Gastrocnemius medialis (tissue), 4 donors: ENCODE measurements around the gene VEZT. TPM values are rescaled to one million over a fixed set of nuclear protein-coding genes. Genes with fewer than 3 reads are reported as not detected.
"Not testable (repeated sequence)": the region's sequence is repeated elsewhere in the genome, so short reads cannot be mapped to it uniquely, and the experiment has no call there.

ENCODE experiments used
- ATAC-seq, 2 donors: fragments of 150-250 bp; one replicate each; pipeline ENCODE4 v1.9.1; 2016
- DNase-seq, 2 donors: peaks; one replicate each; pipeline ENCODE4 v3.0.0-alpha.2; 2019
- H3K27ac ChIP-seq, 4 donors: fragments of 200-600 bp; sonication (generic); 1 replicate in 1 of 4; 2 replicates in 3 of 4; pipeline ENCODE4 v1.5.1; 2016 to 2018; ENCODE audit warnings: mild to moderate bottlenecking in 2 of 4, moderate library complexity in 1 of 4
- H3K27me3 ChIP-seq, 3 donors: fragments of 200-600 bp; sonication (generic) in 2 of 3; 1 replicate in 1 of 3; 2 replicates in 2 of 3; pipeline versions ENCODE4 v1.5.1 to v1.6.0; 2016 to 2019; ENCODE audit warnings: mild to moderate bottlenecking in 1 of 3, moderate library complexity in 1 of 3
- H3K36me3 ChIP-seq, 2 donors: fragments of 200-600 bp; sonication (generic) in 1 of 2; one replicate each; pipeline ENCODE4 v1.5.1; 2017 to 2018
- H3K4me1 ChIP-seq, 2 donors: fragments of 200-600 bp; sonication (generic) in 1 of 2; one replicate each; pipeline ENCODE4 v1.5.1; 2016 to 2017; ENCODE audit warnings: mild to moderate bottlenecking in 2 of 2
- H3K4me3 ChIP-seq, 4 donors: fragments of 200-600 bp; sonication (generic) in 3 of 4; 1 replicate in 1 of 4; 2 replicates in 3 of 4; pipeline ENCODE4 v1.5.1; 2016 to 2019; ENCODE audit warnings: mild to moderate bottlenecking in 2 of 4
- H3K9me3 ChIP-seq, 3 donors: fragments of 200-600 bp; sonication (generic) in 2 of 3; 1 replicate in 1 of 3; 2 replicates in 2 of 3; pipeline ENCODE4 v1.5.1; 2016 to 2019
- POLR2A ChIP-seq, 2 donors: fragments of 450-650 bp; IDR thresholded peaks; one replicate each; pipeline ENCODE4 v1.6.1; 2017; ENCODE audit warnings: antibody characterized with exemption in 2 of 2, mild to moderate bottlenecking in 2 of 2, moderate library complexity in 2 of 2
- in situ Hi-C, 4 donors: fragments of 200-750 bp; cut with MboI; loops; one replicate each; pipeline versions ENCODE4 v1.15.0 to v1.8.0; 2017; ENCODE audit warnings: low sequenced_read_pairs in 4 of 4
- intact Hi-C: fragments of 100-400 bp; cut with DNase I; formaldehyde crosslinking; loops from one replicate; pipeline ENCODE4 v1.15.1; 2023; ENCODE audit warnings: low total_unique reads
- total RNA-seq, 4 donors: library from RNA; depleted of rRNA; stranded (reverse); fragments of >200 nt; gene quantifications; one replicate each; pipeline versions ENCODE4 v1.1.0 to v1.2.3, GENCODE V29; 2016
- TF ChIP-seq, protein P1 (sequence below), 5 experiments: fragments of 450-650 bp in 3 of 5; fragments of 200-600 bp in 2 of 5; sonication (generic) in 2 of 5; IDR thresholded peaks in 4 of 5; conservative IDR thresholded peaks in 1 of 5; 1 replicate in 4 of 5; 2 replicates in 1 of 5; pipeline ENCODE4 v1.5.1; 2016 to 2019; ENCODE audit warnings: antibody characterized with exemption in 5 of 5, mild to moderate bottlenecking in 3 of 5, moderate library complexity in 3 of 5

The VEZT gene
- total RNA-seq, 4 donors from 2014 or later, result 100 to 131 (median 118) TPM

DNA sequence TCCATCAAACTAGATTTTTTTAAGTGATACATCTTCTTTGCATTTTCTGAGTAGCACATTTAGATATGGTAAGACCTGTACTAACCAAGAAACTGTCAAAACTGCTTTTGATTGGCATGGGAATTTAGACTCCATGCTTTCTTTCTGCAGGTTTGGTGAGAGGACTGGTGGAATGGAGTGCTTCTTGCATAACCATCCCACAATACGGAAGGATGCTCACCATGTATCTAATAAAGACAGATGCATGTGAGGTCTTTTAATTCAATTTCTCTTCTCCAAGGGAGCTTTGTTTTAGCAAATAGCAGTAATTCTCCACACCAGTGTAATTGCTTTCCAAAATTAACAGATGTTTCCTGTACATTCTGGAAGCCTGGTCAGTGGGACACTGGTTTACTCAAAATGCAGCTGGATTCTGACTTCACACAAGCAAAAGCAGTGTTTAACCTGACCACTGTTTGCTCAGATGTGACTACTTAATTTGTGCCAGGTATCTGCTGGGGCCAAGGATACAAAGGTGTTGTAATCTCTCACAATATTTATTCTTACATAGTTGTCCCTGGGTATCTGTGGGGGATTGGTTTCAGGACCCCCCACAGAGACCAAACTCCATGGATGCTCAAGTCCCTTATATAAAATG is 26.4 kb upstream of the VEZT start:
- no peak overlapping the region for H3K27ac ChIP-seq
- in situ Hi-C loops (no loop called here), intact Hi-C loops (no loop called here)
- H3K9me3 ChIP-seq, result no peaks in the 10 kb centered on the region
- H3K36me3 ChIP-seq, result no peaks in the 10 kb centered on the region
- ATAC-seq, result no peak
- H3K27me3 ChIP-seq, result no peaks in the 10 kb centered on the region
- TF ChIP-seq, protein P1, sequence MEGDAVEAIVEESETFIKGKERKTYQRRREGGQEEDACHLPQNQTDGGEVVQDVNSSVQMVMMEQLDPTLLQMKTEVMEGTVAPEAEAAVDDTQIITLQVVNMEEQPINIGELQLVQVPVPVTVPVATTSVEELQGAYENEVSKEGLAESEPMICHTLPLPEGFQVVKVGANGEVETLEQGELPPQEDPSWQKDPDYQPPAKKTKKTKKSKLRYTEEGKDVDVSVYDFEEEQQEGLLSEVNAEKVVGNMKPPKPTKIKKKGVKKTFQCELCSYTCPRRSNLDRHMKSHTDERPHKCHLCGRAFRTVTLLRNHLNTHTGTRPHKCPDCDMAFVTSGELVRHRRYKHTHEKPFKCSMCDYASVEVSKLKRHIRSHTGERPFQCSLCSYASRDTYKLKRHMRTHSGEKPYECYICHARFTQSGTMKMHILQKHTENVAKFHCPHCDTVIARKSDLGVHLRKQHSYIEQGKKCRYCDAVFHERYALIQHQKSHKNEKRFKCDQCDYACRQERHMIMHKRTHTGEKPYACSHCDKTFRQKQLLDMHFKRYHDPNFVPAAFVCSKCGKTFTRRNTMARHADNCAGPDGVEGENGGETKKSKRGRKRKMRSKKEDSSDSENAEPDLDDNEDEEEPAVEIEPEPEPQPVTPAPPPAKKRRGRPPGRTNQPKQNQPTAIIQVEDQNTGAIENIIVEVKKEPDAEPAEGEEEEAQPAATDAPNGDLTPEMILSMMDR (IDR thresholded peaks at IDR 0.05 in 4 of 5, conservative IDR thresholded peaks at IDR 0.05 in 1 of 5), result no peak
- no peak for TF ChIP-seq POLR2A (IDR thresholded peaks at IDR 0.05)
- DNase-seq, result no peak
- H3K4me1 ChIP-seq, result no peaks in the 10 kb centered on the region
- H3K4me3 ChIP-seq, result no peak overlapping the region

DNA sequence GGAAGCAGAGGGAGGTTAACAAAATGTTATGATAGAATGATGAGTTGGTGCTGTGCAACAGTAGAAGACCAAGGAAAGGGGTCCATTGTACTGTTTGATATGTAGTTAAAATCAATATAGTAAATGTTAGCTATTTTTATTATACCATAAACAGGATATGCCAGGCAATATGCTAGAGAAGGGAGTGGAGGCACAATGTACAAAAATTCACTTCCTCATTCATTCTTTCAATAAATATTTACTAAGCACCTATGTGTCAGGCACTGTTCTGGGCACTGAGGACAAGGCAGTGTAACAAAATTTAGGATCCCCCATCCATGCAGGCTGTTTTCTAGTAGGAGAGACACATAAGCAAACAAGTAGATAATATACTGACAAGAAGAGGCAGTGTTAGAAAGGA is 25.3 kb upstream of the VEZT start:
- intact Hi-C loops, result no loop called here
- no peak for ATAC-seq
- Histone ChIP-seq H3K4me1 (no peaks in the 10 kb centered on the region), H3K27ac (no peak overlapping the region), H3K9me3 (no peaks in the 10 kb centered on the region), H3K36me3 (no peaks in the 10 kb centered on the region), H3K4me3 (no peak overlapping the region), H3K27me3 (no peaks in the 10 kb centered on the region)
- in situ Hi-C loops, result no loop called here
- no peak for DNase-seq
- TF ChIP-seq, protein P1 (IDR thresholded peaks at IDR 0.05 in 4 of 5, conservative IDR thresholded peaks at IDR 0.05 in 1 of 5), result no peak
- TF ChIP-seq POLR2A (IDR thresholded peaks at IDR 0.05), result no peak

DNA sequence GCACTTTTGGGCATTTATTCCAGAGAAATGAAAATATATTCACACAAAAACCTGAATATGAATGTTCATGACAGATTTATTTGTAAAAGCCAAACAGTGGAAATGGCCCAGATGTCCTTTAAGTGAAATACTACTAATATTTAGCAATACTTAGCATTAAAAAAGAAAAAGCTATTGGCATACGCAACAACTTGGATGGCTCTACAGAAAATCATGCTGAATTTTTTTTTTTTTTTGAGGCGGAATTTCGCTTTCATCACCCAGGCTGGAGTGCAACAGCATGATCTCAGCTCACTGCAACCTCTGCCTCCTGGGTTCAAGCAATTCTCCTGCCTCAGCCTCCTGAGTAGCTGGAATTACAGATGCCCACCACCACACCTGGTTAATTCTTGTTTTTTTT is 24.5 kb upstream of the VEZT start:
- Histone ChIP-seq H3K4me3 (no peak overlapping the region), H3K9me3 (no peaks in the 10 kb centered on the region), H3K27me3 (no peaks in the 10 kb centered on the region), H3K4me1 (no peaks in the 10 kb centered on the region), H3K27ac (no peak overlapping the region), H3K36me3 (no peaks in the 10 kb centered on the region)
- no peak for ATAC-seq
- TF ChIP-seq POLR2A (IDR thresholded peaks at IDR 0.05), result no peak
- TF ChIP-seq, protein P1 (IDR thresholded peaks at IDR 0.05 in 4 of 5, conservative IDR thresholded peaks at IDR 0.05 in 1 of 5), result no peak
- in situ Hi-C loops (no loop called here), intact Hi-C loops (no loop called here)
- DNase-seq, result no peak

DNA sequence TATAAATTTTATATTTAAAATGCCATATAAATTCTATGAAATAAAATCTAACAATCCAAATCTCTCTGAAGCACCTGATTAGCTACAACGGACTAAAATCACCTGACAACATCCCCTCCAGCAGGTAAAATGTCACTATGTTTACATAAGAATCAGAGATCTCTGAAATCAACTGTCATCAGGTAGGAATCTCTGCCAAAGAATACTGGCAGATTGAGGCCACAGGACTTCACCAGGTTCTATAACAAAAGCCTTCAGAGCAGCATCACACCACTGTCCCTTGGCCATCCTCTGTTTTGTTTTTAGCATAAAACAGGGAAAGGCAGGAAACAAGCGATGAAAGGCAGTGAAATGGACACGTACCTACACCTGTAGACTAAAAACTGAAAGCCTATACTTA is 22.5 kb upstream of the VEZT start:
- Histone ChIP-seq H3K4me3 (no peak overlapping the region), H3K27ac (no peak overlapping the region), H3K27me3 (no peaks in the 10 kb centered on the region), H3K4me1 (peaks cover 0 to under 1% of the 10 kb centered on the region in 2 donors), H3K36me3 (no peaks in the 10 kb centered on the region), H3K9me3 (no peaks in the 10 kb centered on the region)
- in situ Hi-C loops (no loop called here), intact Hi-C loops (no loop called here)
- ATAC-seq (no peak), DNase-seq (no peak)
- TF ChIP-seq, protein P1 (IDR thresholded peaks at IDR 0.05 in 4 of 5, conservative IDR thresholded peaks at IDR 0.05 in 1 of 5), result no peak
- no peak for TF ChIP-seq POLR2A (IDR thresholded peaks at IDR 0.05)

DNA sequence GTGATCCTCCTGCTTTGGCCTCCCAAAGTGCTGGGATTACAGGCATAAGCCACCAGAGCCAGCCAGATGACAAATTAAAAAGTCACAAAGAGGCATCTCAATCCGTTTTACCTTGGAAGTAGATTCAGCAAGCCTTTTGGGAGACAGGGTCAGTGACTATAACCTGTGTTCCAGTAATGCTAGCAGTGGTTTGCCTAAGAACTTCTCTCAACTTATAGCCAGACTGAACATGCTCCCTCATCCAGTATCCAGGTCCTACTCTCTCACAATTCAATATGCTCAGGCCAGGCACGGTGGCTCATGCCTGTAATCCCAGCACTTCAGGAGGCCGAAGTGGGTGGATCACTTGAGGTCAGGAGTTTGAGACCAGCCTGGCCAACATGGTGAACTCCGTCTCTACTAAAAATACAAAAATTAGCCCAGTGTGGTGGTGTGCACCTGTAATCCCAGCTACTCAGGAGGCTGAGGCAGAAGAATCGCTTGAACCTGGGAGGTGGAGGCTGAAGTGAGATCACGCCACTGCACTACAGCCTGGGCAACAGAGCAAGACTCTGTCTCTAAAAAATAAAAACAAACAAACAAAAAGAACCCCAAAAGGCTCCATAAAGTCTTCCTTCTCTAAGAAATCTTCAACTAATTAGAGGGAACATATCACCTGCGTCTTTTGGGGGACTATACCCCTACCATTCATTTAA is 20.6 kb upstream of the VEZT start:
- H3K4me3 ChIP-seq, H3K4me1 ChIP-seq, DNase-seq, H3K9me3 ChIP-seq, intact Hi-C loops, H3K27me3 ChIP-seq, H3K36me3 ChIP-seq, in situ Hi-C loops, H3K27ac ChIP-seq, ATAC-seq: not testable (repeated sequence)
